Stimulated activated CD8-positive, alpha-beta memory T cell treated with anti-CD3 and anti-CD28 coated beads, Interleukin-7, amount 100 ng/mL, for 48 hours (primary cell): Measurements from ENCODE around the gene KIAA0825.

ENCODE experiments used
- DNase-seq, 2 donors: peaks; one replicate each; pipeline ENCODE4 v3.0.0-alpha.2; 2020; ENCODE audit warnings: low read depth in 1 of 2; ENCODE audit errors: extremely low read depth in 1 of 2

KIAA0825 gene

GRCh38 chr5:94440015-94440414 is 178.4 kb downstream of the KIAA0825 start:
- no peak for DNase-seq

- no peak for DNase-seq
These were observed 184.8 kb downstream of the KIAA0825 start for GRCh38 chr5:94433397-94434163.

GRCh38 chr5:94432499-94432898 is 185.9 kb downstream of the KIAA0825 start:
- no peak for DNase-seq

GRCh38 chr5:94431696-94432095 is 186.7 kb downstream of the KIAA0825 start:
- no peak for DNase-seq

GRCh38 chr5:94429566-94429965 is 188.8 kb downstream of the KIAA0825 start:
- no peak for DNase-seq

GRCh38 chr5:94425396-94425795 is 193.0 kb downstream of the KIAA0825 start:
- DNase-seq, result no peak

- DNase-seq, result no peak
These were observed 195.0 kb downstream of the KIAA0825 start for GRCh38 chr5:94423411-94423810.

GRCh38 chr5:94422812-94423211 is 195.6 kb downstream of the KIAA0825 start:
- no peak for DNase-seq

- no peak for DNase-seq
These were observed 197.5 kb downstream of the KIAA0825 start for GRCh38 chr5:94420885-94421284.

GRCh38 chr5:94415798-94416197 is 202.6 kb downstream of the KIAA0825 start:
- DNase-seq, result no peak

- DNase-seq, result no peak
These were observed 209.0 kb downstream of the KIAA0825 start for GRCh38 chr5:94409440-94409839.

- DNase-seq, result no peak
These were observed 211.4 kb downstream of the KIAA0825 start for GRCh38 chr5:94407023-94407422.

- no peak for DNase-seq
These were observed 214.9 kb downstream of the KIAA0825 start for GRCh38 chr5:94403483-94403882.

- no peak for DNase-seq
These were observed 216.3 kb downstream of the KIAA0825 start for GRCh38 chr5:94402096-94402495.

GRCh38 chr5:94397508-94397907 is 220.9 kb downstream of the KIAA0825 start:
- no peak for DNase-seq

- no peak for DNase-seq
These were observed 221.7 kb downstream of the KIAA0825 start for GRCh38 chr5:94396687-94397086.

GRCh38 chr5:94395468-94395867 is 222.9 kb downstream of the KIAA0825 start:
- DNase-seq, result no peak

GRCh38 chr5:94391996-94392395 is 226.4 kb downstream of the KIAA0825 start:
- no peak for DNase-seq

- DNase-seq, result no peak
These were observed 228.9 kb downstream of the KIAA0825 start for GRCh38 chr5:94389515-94389899.

GRCh38 chr5:94388773-94389514 is 229.5 kb downstream of the KIAA0825 start:
- DNase-seq, result no peak

GRCh38 chr5:94385767-94386166 is 232.6 kb downstream of the KIAA0825 start:
- DNase-seq, result no peak

- DNase-seq, result no peak
These were observed 240.3 kb downstream of the KIAA0825 start for GRCh38 chr5:94378062-94378461.
